SK-N-SH (cell line): Measurements from ENCODE around the gene NGB.

Source experiments
- CTCF ChIP-seq: fragments of 200-600 bp; sonication (generic); IDR thresholded peaks from 2 replicates; pipeline ENCODE4 v1.6.1; 2017; ENCODE audit warnings: antibody characterized with exemption, mild to moderate bottlenecking, moderate library complexity
- EP300 ChIP-seq, 2 experiments: IDR thresholded peaks; 2 replicates each; pipeline versions ENCODE4 v1.4.0 to v1.6.1; 2012; ENCODE audit warnings: borderline replicate concordance in 1 of 2, low read depth in 1 of 2, low read length in 1 of 2
- EZH2phosphoT487 ChIP-seq: fragments of 200-600 bp; sonication (generic); IDR thresholded peaks from 2 replicates; pipeline ENCODE4 v1.6.1; 2017; ENCODE audit warnings: low read depth, mixed run types, mild to moderate bottlenecking, antibody characterized with exemption, moderate library complexity, borderline replicate concordance
- FOSL2 ChIP-seq: IDR thresholded peaks from 2 replicates; pipeline ENCODE4 v1.4.0; 2012; ENCODE audit warnings: low read depth, mild to moderate bottlenecking, moderate library complexity, borderline replicate concordance
- NFIC ChIP-seq: IDR thresholded peaks from 2 replicates; pipeline ENCODE4 v1.4.0; 2012; ENCODE audit warnings: borderline replicate concordance
- RAD21 ChIP-seq: IDR thresholded peaks from 2 replicates; pipeline ENCODE4 v1.6.1; 2012; ENCODE audit warnings: mild to moderate bottlenecking, low read length
- RFX5 ChIP-seq: IDR thresholded peaks from 2 replicates; pipeline ENCODE4 v1.6.1; 2012; ENCODE audit warnings: mild to moderate bottlenecking, improper control_type of control experiment, low read length
- RXRA ChIP-seq: IDR thresholded peaks from 2 replicates; pipeline ENCODE4 v1.4.0; 2012; ENCODE audit warnings: low read depth, mild to moderate bottlenecking, borderline replicate concordance
- USF2 ChIP-seq: fragments of 150-350 bp; IDR thresholded peaks from 2 replicates; pipeline ENCODE4 v1.6.1; 2017; ENCODE audit warnings: antibody characterized with exemption, low read length, low read depth, borderline replicate concordance
- YY1 ChIP-seq: IDR thresholded peaks from 2 replicates; pipeline ENCODE4 v1.4.0; 2012; ENCODE audit warnings: low read depth, mild to moderate bottlenecking
- ZBTB33 ChIP-seq: IDR thresholded peaks from 2 replicates; pipeline ENCODE4 v1.4.0; 2012; ENCODE audit warnings: low read depth, borderline replicate concordance
- TF ChIP-seq, protein P1 (sequence below): IDR thresholded peaks from 2 replicates; pipeline ENCODE4 v1.4.0; 2012; ENCODE audit warnings: low read depth

DNA sequence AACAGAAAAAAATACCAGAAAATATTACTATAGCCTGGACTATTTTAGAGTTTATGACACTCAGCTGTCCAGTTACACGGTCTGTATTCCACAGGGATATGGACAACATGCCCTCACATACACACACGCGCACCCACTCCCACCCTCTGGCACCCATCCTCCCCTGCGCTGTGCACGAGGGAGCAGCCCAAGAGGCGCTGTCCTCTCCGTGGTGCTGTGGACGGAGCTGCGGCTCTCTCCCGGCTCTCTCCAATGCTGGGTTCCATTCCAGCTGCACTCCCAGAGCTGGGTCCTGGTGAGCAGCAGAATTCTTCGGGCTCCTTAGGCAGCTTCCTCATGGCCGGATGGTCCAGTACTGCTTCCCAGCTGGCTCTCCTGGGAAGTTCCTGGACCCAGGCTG, 6.0 kb upstream of the NGB start:
- TF ChIP-seq EZH2phosphoT487 (no peak), CTCF (no peak), RFX5 (no peak), USF2 (no peak), YY1 (no peak), FOSL2 (no peak), EP300 (IDR thresholded peaks at IDR 0.05; ENCODE audit: borderline replicate concordance in 1 of 2, low read depth in 1 of 2, low read length in 1 of 2) (no peak), RAD21 (no peak), NFIC (no peak), RXRA (no peak), ZBTB33 (no peak)
- TF ChIP-seq, protein P1, sequence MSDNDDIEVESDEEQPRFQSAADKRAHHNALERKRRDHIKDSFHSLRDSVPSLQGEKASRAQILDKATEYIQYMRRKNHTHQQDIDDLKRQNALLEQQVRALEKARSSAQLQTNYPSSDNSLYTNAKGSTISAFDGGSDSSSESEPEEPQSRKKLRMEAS: no peak
